Left lung (tissue), 10 donors: ENCODE data around the gene KDM2B. TPM values are rescaled to one million over a fixed set of nuclear protein-coding genes. Genes with fewer than 3 reads are reported as not detected.

ENCODE experiments used
- ATAC-seq: fragments of 200-7000 bp; cut with Tn5 transposase; one replicate; pipeline ENCODE4 v1.9.1; 2020; ENCODE audit warnings: moderate library complexity
- DNase-seq, 4 donors: peaks; one replicate each; pipeline ENCODE4 v3.0.0-alpha.2; 2013 to 2020
- H3K27ac ChIP-seq, 2 donors: fragments of 200-600 bp; sonication (generic) in 1 of 2; one replicate each; pipeline versions ENCODE4 v1.5.0 to v1.8.0; 2020 to 2021
- H3K27me3 ChIP-seq, 2 donors: fragments of 200-600 bp; sonication (generic) in 1 of 2; one replicate each; pipeline versions ENCODE4 v1.5.0 to v1.8.0; 2020 to 2021
- H3K36me3 ChIP-seq, 2 donors: fragments of 200-600 bp; sonication (generic) in 1 of 2; one replicate each; pipeline versions ENCODE4 v1.5.0 to v1.8.0; 2020 to 2021
- H3K4me1 ChIP-seq, 2 donors: fragments of 200-600 bp; one replicate each; pipeline ENCODE4 v1.8.0; 2021
- H3K4me3 ChIP-seq, 2 donors: fragments of 200-600 bp; sonication (generic) in 1 of 2; one replicate each; pipeline versions ENCODE4 v1.5.0 to v1.8.0; 2020 to 2021; ENCODE audit warnings: mild to moderate bottlenecking in 1 of 2
- H3K9me3 ChIP-seq, 2 donors: fragments of 200-600 bp; sonication (generic) in 1 of 2; one replicate each; pipeline versions ENCODE4 v1.5.0 to v1.8.0; 2020 to 2021
- intact Hi-C, 2 donors: fragments of 100-400 bp; cut with DNase I; formaldehyde crosslinking; loops; one replicate each; pipeline versions ENCODE4 v1.11.2 to v1.14.2; 2022
- polyA plus RNA-seq, 6 donors: library from polyadenylated mRNA; unstranded; fragments of 120-200 nt; gene quantifications; one replicate each; pipeline ENCODE4 v1.2.1, GENCODE V29; 2013; ENCODE audit not compliant: insufficient read length in 6 of 6
- total RNA-seq, 2 donors: library from RNA; stranded (reverse); fragmentation: NEBNext Ultra II Directional; extraction: Animal tissue kit (Norgen Biotek cat#: 25700); gene quantifications; one replicate each; pipeline ENCODE4 v1.2.1, GENCODE V29; 2021
- TF ChIP-seq, protein P1 (sequence below), 2 donors: fragments of 200-600 bp; sonication (generic) in 1 of 2; IDR thresholded peaks; one replicate each; pipeline versions ENCODE4 v1.5.0 to v1.8.0; 2021; ENCODE audit warnings: antibody characterized with exemption in 2 of 2
- donor health status: DM: no; HTN: yes; CAD: no.
- donor health status: DM: no; HTN: no; CAD: no.

KDM2B gene
- total and polyA plus RNA-seq, 8 donors: 22.9 to 44.7 (median 38.0) TPM

DNA sequence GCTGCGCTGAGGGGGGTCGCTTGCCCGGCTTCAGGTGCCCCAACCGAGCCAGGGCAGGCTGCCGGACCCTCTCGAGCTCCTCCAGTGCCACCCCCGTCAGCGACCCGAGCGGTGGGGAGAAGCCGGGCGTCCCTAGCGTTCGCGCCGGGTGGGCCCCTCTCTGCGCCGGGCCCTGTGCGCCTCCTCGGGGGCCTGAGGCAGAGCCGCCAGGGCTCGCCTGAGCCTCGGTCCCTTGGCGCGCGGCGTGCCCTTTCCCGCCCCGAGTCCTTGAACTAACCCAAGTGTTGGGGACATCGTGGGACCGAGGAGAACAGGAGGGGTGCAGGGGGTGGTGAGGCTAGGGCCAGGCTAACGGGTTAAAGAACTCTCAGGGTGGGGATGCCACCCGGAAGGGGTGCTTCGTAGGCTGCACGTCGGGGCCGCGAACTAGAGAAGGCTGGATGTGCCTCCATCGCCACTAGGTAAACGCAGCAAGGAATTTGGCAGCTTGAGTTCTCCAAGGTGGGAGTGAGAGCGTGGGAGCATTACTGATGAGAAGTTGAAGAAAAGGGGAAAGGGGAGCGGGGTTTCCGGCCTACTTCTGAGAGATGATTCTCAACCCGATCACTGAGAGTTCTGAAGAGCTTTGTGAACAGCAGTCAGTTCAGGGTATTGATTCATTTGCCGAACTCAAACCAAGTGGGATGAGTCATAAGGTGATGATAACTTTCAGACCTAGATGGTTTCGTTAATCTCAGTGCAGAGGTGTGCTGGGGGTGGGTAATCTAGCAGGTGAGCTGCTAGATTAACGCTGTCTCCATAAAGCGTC, 180.3 kb downstream of the KDM2B start:
- Histone ChIP-seq H3K4me3 (peak overlapping the region; percentile 84 to 97), H3K4me1 (peaks cover 14 to 28% of the 10 kb centered on the region in 2 donors), H3K9me3 (no peaks in the 10 kb centered on the region), H3K27me3 (no peaks in the 10 kb centered on the region), H3K27ac (peak overlapping the region; percentile 87 to 92), H3K36me3 (peaks cover 0 to 15% of the 10 kb centered on the region in 2 donors)
- DNase-seq (peak; percentile 6 to 89 (median 42)), ATAC-seq (peak; percentile 73)
- intact Hi-C loops: no loop called here
- TF ChIP-seq, protein P1, sequence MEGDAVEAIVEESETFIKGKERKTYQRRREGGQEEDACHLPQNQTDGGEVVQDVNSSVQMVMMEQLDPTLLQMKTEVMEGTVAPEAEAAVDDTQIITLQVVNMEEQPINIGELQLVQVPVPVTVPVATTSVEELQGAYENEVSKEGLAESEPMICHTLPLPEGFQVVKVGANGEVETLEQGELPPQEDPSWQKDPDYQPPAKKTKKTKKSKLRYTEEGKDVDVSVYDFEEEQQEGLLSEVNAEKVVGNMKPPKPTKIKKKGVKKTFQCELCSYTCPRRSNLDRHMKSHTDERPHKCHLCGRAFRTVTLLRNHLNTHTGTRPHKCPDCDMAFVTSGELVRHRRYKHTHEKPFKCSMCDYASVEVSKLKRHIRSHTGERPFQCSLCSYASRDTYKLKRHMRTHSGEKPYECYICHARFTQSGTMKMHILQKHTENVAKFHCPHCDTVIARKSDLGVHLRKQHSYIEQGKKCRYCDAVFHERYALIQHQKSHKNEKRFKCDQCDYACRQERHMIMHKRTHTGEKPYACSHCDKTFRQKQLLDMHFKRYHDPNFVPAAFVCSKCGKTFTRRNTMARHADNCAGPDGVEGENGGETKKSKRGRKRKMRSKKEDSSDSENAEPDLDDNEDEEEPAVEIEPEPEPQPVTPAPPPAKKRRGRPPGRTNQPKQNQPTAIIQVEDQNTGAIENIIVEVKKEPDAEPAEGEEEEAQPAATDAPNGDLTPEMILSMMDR (IDR thresholded peaks at IDR 0.05): no peak

DNA sequence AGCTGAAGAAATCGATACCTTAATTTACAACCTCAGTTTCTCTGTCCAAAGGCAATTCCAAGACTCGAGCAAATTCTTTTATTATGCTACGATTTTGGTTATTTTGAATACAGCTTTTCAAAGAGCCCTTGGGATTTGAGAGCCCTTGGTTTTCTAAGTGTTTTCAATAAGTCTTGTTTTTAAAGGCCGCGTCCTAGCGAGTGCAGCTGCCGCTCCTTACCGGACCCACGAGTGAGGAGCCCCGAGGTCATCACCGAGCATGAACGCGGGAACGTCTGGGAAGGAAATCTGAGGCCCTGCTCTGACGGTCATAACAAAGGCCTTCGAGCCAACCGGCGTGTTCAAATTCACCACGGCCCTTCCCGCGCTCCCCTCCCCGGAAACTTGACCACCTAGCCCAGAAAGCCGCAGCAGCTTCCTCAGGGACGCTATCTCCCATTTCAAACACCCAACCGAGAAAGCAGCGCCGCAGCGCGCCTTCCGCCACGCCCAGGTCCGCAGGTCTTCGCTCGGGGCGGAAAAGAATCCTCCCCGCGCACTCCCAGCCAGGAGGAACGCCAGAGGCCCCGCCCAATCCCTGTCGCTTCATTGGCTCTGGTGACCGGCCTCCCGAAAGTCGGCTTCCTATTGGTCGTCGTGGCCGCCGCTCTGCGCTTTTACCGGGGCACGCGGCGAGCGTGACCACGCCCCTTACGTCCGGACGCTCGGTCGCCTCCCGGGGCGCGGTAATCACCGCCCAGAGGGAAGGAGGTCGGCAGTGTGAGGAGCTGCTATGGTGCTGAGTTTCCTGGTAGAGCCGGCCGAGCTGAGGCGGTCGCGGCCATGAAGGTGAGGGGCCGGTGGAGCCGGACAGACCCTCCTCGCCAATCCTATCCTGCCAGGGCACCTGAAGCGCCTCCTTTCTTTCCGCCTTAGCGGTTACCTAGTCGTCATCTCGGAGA, 181.2 kb downstream of the KDM2B start, which contains the start of gene RNF34:
Gene RNF34 (plus strand): TSS at position 728 of the 941 bp plus-strand sequence. CDS start 95 bp downstream, at position 823.
- TF ChIP-seq, protein P1 (IDR thresholded peaks at IDR 0.05): no peak
- peak; percentile 98 for ATAC-seq
- Histone ChIP-seq H3K4me3 (peak within 1 kb of the TSS; percentile 84 to 97), H3K9me3 (no peaks in the 10 kb centered on the region), H3K36me3 (peaks cover 0 to 7% of the 10 kb centered on the region in 2 donors), H3K27ac (peak within 1 kb of the TSS; percentile 87 to 92), H3K4me1 (peaks cover 14 to 28% of the 10 kb centered on the region in 2 donors), H3K27me3 (no peaks in the 10 kb centered on the region)
- peak; percentile 98 to 99 (median 98) for DNase-seq
- intact Hi-C loops: no loop called here

DNA sequence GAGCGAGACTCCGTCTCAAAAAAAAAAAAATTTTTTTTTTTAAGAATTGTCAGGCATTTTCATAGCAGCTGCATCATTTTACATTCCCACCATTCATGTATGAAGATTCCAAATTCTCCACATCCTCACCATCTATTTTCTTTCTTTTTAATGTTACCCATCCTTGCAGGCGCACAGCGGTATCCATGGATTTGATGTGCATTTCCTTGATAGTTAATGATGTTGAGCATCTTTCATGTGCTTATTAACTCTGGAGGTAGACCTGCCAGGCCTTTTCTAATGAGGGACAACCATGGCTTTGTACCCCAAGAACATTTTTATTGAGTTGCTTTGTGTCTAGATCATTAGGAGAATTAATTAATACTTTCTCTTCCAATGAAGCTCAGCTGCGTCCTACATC, 182.5 kb downstream of the KDM2B start:
- Histone ChIP-seq H3K9me3 (no peaks in the 10 kb centered on the region), H3K4me1 (peaks cover 14 to 28% of the 10 kb centered on the region in 2 donors), H3K27me3 (no peaks in the 10 kb centered on the region), H3K4me3 (no peak overlapping the region), H3K36me3 (no peaks in the 10 kb centered on the region), H3K27ac (no peak overlapping the region)
- TF ChIP-seq, protein P1 (IDR thresholded peaks at IDR 0.05): no peak
- ATAC-seq (no peak), DNase-seq (no peak)
- intact Hi-C loops: no loop called here

DNA sequence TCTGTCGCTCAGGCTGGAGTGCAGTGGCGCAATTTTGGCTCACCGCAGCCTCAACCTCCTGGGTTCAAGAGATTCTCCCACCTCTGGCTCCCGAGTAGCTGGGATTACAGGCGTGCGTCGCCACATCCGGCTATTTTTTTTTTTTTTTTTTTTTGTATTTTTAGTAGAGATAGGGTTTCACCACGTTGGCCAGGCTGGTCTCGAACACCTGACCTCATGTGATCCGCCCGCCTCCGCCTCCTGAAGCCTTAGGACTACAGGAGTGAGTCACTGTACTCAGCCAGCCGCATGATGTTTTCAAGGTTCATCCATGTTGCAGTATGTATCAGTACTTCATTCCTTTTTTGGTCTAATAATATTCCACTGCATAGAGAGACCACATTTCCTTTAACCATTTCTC, 183.3 kb downstream of the KDM2B start:
- no peak overlapping the region for H3K4me3 ChIP-seq
- intact Hi-C loops: no loop called here
- no peak for DNase-seq
- no peak for ATAC-seq
- no peaks in the 10 kb centered on the region for H3K36me3 ChIP-seq
- no peaks in the 10 kb centered on the region for H3K27me3 ChIP-seq
- peaks cover 14 to 27% of the 10 kb centered on the region in 2 donors for H3K4me1 ChIP-seq
- no peaks in the 10 kb centered on the region for H3K9me3 ChIP-seq
- no peak overlapping the region for H3K27ac ChIP-seq
- TF ChIP-seq, protein P1 (IDR thresholded peaks at IDR 0.05): no peak
